GM19452 (cell line): ENCODE results near the gene CYP2U1.
"Not testable (repeated sequence)": the region's sequence is repeated elsewhere in the genome, so short reads cannot be mapped to it uniquely, and the experiment has no call there.

Experiments used
- ATAC-seq: cut with Tn5 transposase; IDR thresholded peaks from one replicate; pipeline ENCODE4 v1.9.1; 2021; ENCODE audit not compliant: unreplicated experiment

CYP2U1 gene

GRCh38 chr4:107917500-107917899, 13.8 kb upstream of the CYP2U1 start:
- ATAC-seq = no peak

- no peak for ATAC-seq
These were observed 8.6 kb upstream of the CYP2U1 start for GRCh38 chr4:107922486-107923473.

GRCh38 chr4:107925713-107926112, 5.6 kb upstream of the CYP2U1 start:
- not testable (repeated sequence) for ATAC-seq

DNA sequence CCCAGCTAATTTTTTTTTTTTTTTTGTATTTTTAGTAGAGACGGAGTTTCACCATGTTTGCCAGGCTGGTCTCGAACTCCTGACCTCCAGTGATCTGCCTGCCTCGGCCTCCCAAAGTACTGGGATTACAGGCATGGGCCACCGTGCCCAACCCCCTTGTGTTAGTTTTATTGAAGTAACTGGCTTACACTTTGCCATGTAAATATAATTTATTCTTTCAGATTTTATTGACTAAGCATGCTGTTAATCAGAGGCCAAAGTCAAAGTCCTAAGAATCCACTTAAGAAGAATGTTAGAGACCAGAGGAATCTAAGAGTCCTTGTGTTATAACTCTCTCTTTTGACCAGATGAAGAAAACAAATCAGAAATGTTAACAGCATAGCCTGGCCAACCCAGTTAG, 4.5 kb upstream of the CYP2U1 start:
- not testable (repeated sequence) for ATAC-seq

GRCh38 chr4:107931775-107932321, 499 bp downstream of the CYP2U1 start:
- no peak for ATAC-seq

- ATAC-seq = no peak
These were observed 3.9 kb downstream of the CYP2U1 start for GRCh38 chr4:107935246-107935645.

DNA sequence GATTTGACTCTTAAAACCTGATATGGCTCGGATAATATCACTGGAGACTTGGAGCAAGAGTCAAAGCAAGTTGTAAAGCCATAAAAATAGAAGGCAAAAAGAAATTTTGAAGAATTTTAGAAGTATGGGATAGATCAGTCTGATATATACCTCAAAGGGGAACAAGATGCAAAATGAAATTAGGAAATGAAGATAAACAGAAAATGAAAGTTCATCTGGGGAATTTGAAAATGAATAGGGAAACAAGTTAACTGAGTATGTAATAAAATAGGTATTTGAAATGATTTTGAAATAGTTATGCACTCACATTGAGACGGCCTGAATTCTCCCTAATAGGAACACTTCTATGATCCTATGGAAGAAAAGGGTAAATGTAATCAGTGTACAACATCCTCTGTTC, 5.7 kb downstream of the CYP2U1 start:
- peak; percentile 42 for ATAC-seq

DNA sequence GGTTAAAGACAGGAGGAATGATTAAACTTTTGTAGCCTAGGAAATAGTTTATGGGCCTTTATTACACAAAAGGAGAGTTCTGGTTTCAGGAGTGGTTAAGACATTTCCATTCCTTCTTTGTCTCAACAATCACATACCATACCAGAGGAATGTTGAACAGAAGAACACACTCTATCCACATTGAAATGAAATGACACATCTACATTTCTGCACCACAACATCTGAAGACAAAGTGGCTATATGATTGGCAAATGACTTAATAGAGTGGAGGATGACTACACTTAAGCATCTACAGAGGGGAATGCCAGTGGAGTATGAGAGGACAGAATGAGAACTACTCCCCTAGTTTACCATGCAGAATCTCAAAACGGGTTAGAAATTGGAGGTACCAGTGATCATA, 8.0 kb downstream of the CYP2U1 start:
- ATAC-seq = no peak

DNA sequence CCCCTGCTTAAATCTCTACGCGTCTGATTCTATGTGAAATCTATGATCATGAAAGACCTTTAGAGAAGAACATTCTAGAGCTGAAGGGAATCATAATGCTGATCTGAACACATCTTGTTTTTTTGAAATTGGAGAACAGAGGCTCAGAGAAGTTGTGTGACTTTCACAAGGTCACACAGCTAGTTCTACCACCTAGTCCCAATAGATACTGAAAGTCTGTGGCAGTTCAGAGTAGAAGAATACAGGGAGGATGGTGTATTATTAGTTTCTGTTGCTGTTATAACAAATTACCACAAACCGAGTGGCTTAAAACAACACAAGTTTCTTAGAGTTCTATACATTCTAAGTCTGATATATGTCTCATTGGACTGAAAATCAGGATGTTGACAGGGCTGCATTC, 14.5 kb downstream of the CYP2U1 start:
- no peak for ATAC-seq

- no peak for ATAC-seq
These were observed 19.6 kb downstream of the CYP2U1 start for GRCh38 chr4:107950746-107951540.

GRCh38 chr4:107951551-107951950, 20.2 kb downstream of the CYP2U1 start:
- no peak for ATAC-seq

GRCh38 chr4:107956011-107956410, 24.7 kb downstream of the CYP2U1 start:
- no peak for ATAC-seq

DNA sequence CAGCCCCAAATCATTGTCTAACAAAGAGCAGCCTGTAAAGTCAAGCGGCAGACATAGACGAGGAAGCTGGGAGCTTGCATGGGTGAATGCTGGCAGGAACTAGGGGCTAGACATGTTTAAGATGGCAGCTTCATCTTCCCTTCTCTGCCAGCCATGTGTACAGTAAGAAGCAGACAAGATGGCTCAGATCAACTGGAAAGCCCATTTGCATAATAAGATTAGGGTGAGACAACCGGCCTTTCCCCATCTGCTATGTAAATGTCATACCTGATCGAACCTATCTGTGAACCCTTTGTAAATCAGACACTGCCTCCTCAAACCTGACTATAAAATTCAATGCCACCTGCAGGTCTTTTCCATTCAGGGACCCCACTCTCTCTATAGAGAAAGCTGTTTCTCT, 35.6 kb downstream of the CYP2U1 start:
- no peak for ATAC-seq

- ATAC-seq = not testable (repeated sequence)
These were observed 36.2 kb downstream of the CYP2U1 start for GRCh38 chr4:107967519-107967918.

DNA sequence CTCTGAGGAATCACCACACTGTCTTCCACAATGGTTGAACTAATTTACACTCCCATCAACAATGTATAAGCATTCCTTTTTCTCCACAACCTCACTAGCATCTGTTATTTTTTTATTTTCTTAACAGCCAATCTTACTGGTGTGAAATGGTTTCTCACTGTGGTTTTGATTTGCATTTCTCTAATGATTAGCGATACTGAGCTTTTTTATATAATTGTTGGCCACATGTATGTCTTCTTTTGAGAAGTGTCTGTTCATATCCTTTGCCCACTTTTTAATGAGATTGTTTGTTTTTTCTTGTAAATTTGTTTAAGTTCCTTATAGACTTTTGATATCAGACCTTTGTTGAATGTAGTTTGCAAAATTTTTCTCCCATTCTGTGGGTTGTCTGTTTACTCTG, 36.6 kb downstream of the CYP2U1 start:
- not testable (repeated sequence) for ATAC-seq

DNA sequence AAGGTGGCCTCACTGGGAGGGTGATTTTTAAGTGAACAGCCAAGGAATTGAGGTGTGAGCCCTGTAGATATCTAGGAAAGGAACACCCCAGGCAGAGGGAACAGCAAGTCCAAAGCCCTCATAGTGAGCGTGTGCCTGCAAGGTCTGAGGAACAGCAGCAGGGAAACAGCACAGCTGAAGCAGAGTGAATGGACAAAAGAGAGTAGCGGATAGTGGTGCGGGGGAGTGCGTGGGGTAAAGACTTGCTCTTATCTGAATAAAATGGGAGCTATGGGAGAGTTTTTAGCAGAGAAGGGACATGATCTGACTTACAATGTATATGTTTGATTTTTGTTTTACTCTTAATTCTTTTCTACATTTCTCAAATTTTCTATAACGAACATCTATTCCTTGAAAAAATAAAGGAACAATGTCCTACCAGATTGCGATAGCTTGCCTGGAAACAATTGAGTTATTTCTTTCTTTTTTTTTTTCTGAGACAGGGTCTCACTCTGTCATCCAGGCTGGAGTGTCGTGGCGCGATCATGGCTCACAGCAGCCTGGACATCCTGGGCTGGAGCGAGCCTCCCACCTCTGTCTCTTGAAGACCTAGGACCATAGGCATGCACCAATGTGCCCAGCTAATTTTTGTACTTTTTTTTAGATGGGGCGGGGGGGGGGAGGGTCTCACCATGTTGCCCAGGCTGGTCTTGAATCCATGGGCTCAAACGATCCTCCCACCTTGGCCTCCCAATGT, 38.9 kb downstream of the CYP2U1 start:
- no peak for ATAC-seq

DNA sequence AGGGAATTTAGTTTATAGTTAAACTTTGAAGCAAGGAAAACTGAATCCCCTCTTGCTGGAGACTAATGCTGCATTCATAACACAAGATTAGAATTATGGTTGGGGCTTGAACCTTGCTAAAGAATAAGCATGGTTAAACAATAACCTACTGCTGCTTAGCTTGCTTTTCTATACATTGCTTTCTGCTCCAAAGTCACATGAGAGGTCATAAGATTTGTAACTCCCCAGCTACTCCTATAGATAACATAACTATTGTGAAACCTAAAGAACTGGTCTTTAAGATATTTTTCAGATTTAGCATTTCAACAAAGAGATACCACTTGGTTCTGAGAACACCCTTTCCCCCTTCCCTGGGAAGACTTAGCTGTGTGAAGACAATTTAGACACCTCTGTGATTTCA, 41.3 kb downstream of the CYP2U1 start:
- ATAC-seq = no peak

DNA sequence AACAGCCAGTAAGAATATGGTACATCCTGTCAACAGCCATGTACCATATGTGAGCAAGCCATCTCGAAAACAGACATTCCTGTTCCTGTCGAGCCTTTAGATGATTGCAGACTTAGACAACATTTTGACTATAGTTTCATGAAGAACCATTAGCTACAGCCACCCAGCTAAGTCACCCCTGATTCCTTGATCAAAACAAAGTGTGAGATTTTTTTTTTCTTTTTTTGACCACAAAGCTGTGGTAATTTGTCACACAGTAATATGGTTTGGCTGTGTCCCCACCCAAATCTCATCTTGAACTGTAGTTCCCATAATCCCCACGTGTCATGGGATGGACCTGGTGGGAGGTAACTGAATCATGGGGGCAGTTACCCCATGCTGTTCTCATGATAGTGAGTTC, 43.2 kb downstream of the CYP2U1 start:
- no peak for ATAC-seq

- ATAC-seq = no peak
These were observed 46.1 kb downstream of the CYP2U1 start for GRCh38 chr4:107977482-107977881.

GRCh38 chr4:107977966-107978705, 46.8 kb downstream of the CYP2U1 start:
- no peak for ATAC-seq
